ENCODE measurements around the gene MFF.
"Not testable (repeated sequence)": the region's sequence is repeated elsewhere in the genome, so short reads cannot be mapped to it uniquely, and the experiment has no call there.

Gene MFF

GRCh38 chr2:227379095-227379494 is 54.0 kb downstream of the MFF start, which contains the start of gene TM4SF20:
Gene TM4SF20 (minus strand): TSS chr2:227379306. CDS start chr2:227379268, 38 bp downstream.
- no peak for TF ChIP-seq CTCF (IDR thresholded peaks at IDR 0.05; ENCODE audit: low read depth, low read length)
- H3K27ac ChIP-seq = no peak within 1 kb of the TSS
- DNase-seq = no peak
- H3K4me3 ChIP-seq (ENCODE audit: low read depth, low read length) = no peak within 1 kb of the TSS
- H3K36me3 ChIP-seq = no peaks in the 10 kb centered on the region
- no peaks in the 10 kb centered on the region for H3K9me3 ChIP-seq (ENCODE audit: severe bottlenecking)
- H3K27me3 ChIP-seq (ENCODE audit: insufficient read depth, low read depth, severe bottlenecking) = no peaks in the 10 kb centered on the region

DNA sequence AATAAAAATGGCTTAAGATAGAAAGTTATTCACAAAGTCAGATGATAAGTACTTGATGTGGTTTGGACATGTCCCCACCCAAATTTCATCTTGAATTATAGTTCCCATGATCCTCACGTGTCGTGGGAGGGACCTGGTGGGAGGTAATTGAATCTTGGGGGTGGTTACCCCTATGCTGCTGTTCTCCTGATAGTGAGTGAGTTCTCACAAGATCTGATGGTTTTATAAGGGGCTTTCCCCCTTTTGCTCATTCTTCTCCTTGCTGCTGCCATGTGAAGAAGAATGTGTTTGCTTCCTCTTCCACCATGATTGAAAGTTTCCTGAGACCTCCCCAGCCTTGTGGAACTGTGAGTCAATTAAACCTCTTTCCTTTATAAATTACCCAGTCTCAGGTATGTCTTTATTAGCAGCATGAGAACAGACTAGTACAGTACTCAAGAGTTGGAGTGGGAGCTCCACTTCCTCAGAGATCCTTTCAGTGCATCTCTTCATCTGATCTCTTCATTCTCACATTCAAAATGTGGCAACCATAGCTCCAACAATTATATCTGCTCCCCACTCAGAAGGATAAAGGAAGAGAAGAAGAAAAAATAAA is 57.3 kb downstream of the MFF start:
- not testable (repeated sequence) for H3K36me3 ChIP-seq; H3K27me3 ChIP-seq (ENCODE audit: insufficient read depth, low read depth, severe bottlenecking); H3K27ac ChIP-seq; H3K9me3 ChIP-seq (ENCODE audit: severe bottlenecking); H3K4me3 ChIP-seq (ENCODE audit: low read depth, low read length); DNase-seq

GRCh38 chr2:227383686-227384085 is 58.6 kb downstream of the MFF start:
- H3K27ac ChIP-seq = no peak overlapping the region
- no peaks in the 10 kb centered on the region for H3K36me3 ChIP-seq
- H3K27me3 ChIP-seq (ENCODE audit: insufficient read depth, low read depth, severe bottlenecking) = no peaks in the 10 kb centered on the region
- no peak for DNase-seq
- TF ChIP-seq CTCF (IDR thresholded peaks at IDR 0.05; ENCODE audit: low read depth, low read length) = no peak
- no peak overlapping the region for H3K4me3 ChIP-seq (ENCODE audit: low read depth, low read length)
- no peaks in the 10 kb centered on the region for H3K9me3 ChIP-seq (ENCODE audit: severe bottlenecking)

DNA sequence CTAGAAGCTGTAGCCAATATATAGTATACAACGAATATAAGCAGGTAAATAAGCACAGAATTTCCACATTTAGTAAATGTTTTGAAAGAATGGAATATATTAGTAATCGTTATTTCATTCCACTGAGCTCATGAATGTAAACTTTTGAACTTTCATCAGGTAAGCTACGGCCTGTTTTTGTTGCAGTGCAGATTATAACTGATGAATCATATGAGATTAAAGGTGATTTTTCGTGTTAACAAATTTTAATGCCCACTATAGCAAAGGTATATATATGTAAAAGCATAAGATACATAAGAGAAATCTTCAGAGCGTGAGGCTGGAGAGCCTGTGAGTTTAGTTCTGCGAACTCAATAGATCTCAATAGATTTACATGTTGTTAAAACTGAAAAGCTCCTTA is 61.6 kb downstream of the MFF start:
- no peak for TF ChIP-seq CTCF (IDR thresholded peaks at IDR 0.05; ENCODE audit: low read depth, low read length)
- no peak for DNase-seq
- H3K27me3 ChIP-seq (ENCODE audit: insufficient read depth, low read depth, severe bottlenecking) = no peaks in the 10 kb centered on the region
- no peak overlapping the region for H3K27ac ChIP-seq
- H3K9me3 ChIP-seq (ENCODE audit: severe bottlenecking) = no peaks in the 10 kb centered on the region
- no peak overlapping the region for H3K4me3 ChIP-seq (ENCODE audit: low read depth, low read length)
- no peaks in the 10 kb centered on the region for H3K36me3 ChIP-seq

DNA sequence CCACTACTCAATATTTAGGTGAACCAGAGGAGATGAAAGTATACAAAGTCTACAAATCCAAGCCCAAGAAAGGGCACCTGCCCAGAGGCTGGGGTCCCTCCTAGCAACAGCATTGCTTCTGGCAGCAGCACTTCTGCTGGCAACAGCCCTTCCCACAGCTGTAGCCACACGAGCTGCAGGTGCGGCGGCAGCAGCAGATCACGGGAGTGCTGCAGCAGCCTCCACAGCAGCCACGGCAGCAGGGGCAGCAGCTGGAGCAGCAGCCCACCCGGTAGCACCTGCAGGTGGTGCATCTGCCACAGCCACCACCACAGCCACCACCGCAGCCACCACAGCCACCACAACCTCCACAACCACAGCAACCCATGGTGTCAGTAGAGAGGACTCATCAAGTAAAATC is 62.5 kb downstream of the MFF start, which contains the start of gene SCYGR1:
TSS of gene SCYGR1 (minus strand) at position 367 of the 400 bp plus-strand sequence. CDS start at position 367, 0 bp downstream.
- not testable (repeated sequence) for H3K36me3 ChIP-seq; H3K27ac ChIP-seq; H3K4me3 ChIP-seq (ENCODE audit: low read depth, low read length); DNase-seq; H3K9me3 ChIP-seq (ENCODE audit: severe bottlenecking); H3K27me3 ChIP-seq (ENCODE audit: insufficient read depth, low read depth, severe bottlenecking)

GRCh38 chr2:227388537-227389011 is 63.5 kb downstream of the MFF start:
- no peak for DNase-seq
- Histone ChIP-seq H3K36me3 (no peaks in the 10 kb centered on the region), H3K4me3 (ENCODE audit: low read depth, low read length) (no peak overlapping the region), H3K27me3 (ENCODE audit: insufficient read depth, low read depth, severe bottlenecking) (no peaks in the 10 kb centered on the region), H3K27ac (no peak overlapping the region), H3K9me3 (ENCODE audit: severe bottlenecking) (no peaks in the 10 kb centered on the region)
- no peak for TF ChIP-seq CTCF (IDR thresholded peaks at IDR 0.05; ENCODE audit: low read depth, low read length)

DNA sequence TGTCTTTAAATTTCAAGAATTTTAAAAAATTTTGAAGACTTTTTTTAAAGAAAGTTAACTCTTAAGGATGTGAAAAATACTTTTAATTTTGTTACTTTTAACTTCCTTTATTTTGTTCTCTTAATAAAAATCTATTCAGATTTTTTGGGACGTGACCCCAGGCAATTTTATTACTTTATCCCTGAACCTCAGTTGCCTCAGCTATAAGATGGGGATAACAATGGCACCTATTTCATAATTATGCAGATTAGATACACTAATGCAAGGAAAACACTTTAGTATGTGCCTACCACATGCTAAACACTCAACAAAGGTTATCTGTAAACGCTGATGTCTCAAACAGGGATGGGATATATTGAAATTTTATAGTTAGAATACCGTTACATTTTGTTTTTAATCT is 64.2 kb downstream of the MFF start:
- Histone ChIP-seq H3K27me3 (ENCODE audit: insufficient read depth, low read depth, severe bottlenecking) (no peaks in the 10 kb centered on the region), H3K27ac (no peak overlapping the region), H3K4me3 (ENCODE audit: low read depth, low read length) (no peak overlapping the region), H3K36me3 (no peaks in the 10 kb centered on the region), H3K9me3 (ENCODE audit: severe bottlenecking) (no peaks in the 10 kb centered on the region)
- no peak for TF ChIP-seq CTCF (IDR thresholded peaks at IDR 0.05; ENCODE audit: low read depth, low read length)
- DNase-seq = no peak

All from WERI-Rb-1 (cell line).